HG03457 (cell line): ENCODE results near the gene MCCD1.

Experiments
- ATAC-seq: cut with Tn5 transposase; IDR thresholded peaks from one replicate; pipeline ENCODE4 v1.9.1; 2021; ENCODE audit warnings: moderate number of reproducible peaks; ENCODE audit not compliant: unreplicated experiment

MCCD1 gene

GRCh38 chr6:31568537-31568961, 39.8 kb downstream of the MCCD1 start:
- ATAC-seq = peak; percentile 51

DNA sequence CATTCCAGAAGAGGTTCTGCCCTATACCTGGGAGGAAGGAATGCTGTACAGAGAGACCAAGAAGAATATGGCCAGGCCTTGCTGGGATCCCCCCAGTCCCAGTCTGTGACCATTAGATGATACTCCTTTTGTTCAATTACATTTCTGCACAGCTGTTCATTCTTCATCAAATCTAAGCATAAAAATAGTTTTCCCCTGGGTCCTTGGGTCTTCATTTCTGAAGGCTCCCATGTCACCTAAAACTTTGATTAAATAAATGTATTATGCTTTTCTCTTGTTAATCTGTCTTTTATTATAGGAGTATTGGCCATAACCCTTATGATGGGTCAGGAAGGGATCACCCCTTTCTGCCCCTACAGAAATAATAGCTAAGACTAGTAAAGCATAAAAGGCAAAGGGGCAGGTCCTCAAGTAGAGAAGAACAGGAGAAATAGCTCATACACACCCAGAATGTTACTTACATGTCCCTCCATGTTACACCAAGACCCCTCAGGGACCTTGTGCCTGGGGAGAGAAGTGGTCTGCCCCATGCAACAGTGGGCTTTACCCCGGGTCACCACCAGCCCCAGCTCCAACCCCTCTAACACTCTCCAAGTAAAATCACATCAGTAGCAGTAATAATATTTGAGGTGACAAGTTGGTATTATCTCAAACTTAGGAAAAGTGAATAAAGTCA, 41.2 kb downstream of the MCCD1 start:
- ATAC-seq = no peak

GRCh38 chr6:31572041-31572911, 43.5 kb downstream of the MCCD1 start, which contains the start of gene LTA:
Gene LTA (plus strand): TSS chr6:31572289. CDS start chr6:31572743, 454 bp downstream.
- ATAC-seq = no peak

- ATAC-seq = no peak
Observed at GRCh38 chr6:31573239-31574105, 44.7 kb downstream of the MCCD1 start.

DNA sequence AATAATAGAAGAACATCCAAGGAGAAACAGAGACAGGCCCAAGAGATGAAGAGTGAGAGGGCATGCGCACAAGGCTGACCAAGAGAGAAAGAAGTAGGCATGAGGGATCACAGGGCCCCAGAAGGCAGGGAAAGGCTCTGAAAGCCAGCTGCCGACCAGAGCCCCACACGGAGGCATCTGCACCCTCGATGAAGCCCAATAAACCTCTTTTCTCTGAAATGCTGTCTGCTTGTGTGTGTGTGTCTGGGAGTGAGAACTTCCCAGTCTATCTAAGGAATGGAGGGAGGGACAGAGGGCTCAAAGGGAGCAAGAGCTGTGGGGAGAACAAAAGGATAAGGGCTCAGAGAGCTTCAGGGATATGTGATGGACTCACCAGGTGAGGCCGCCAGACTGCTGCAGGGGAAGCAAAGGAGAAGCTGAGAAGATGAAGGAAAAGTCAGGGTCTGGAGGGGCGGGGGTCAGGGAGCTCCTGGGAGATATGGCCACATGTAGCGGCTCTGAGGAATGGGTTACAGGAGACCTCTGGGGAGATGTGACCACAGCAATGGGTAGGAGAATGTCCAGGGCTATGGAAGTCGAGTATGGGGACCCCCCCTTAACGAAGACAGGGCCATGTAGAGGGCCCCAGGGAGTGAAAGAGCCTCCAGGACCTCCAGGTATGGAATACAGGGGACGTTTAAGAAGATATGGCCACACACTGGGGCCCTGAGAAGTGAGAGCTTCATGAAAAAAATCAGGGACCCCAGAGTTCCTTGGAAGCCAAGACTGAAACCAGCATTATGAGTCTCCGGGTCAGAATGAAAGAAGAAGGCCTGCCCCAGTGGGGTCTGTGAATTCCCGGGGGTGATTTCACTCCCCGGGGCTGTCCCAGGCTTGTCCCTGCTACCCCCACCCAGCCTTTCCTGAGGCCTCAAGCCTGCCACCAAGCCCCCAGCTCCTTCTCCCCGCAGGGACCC, 45.6 kb downstream of the MCCD1 start:
- no peak for ATAC-seq

DNA sequence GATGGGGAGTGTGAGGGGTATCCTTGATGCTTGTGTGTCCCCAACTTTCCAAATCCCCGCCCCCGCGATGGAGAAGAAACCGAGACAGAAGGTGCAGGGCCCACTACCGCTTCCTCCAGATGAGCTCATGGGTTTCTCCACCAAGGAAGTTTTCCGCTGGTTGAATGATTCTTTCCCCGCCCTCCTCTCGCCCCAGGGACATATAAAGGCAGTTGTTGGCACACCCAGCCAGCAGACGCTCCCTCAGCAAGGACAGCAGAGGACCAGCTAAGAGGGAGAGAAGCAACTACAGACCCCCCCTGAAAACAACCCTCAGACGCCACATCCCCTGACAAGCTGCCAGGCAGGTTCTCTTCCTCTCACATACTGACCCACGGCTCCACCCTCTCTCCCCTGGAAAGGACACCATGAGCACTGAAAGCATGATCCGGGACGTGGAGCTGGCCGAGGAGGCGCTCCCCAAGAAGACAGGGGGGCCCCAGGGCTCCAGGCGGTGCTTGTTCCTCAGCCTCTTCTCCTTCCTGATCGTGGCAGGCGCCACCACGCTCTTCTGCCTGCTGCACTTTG, 46.7 kb downstream of the MCCD1 start, which contains the start of gene TNF:
Gene TNF (plus strand): TSS at position 231 of the 567 bp plus-strand sequence. CDS start 177 bp downstream, at position 408.
- no peak for ATAC-seq

DNA sequence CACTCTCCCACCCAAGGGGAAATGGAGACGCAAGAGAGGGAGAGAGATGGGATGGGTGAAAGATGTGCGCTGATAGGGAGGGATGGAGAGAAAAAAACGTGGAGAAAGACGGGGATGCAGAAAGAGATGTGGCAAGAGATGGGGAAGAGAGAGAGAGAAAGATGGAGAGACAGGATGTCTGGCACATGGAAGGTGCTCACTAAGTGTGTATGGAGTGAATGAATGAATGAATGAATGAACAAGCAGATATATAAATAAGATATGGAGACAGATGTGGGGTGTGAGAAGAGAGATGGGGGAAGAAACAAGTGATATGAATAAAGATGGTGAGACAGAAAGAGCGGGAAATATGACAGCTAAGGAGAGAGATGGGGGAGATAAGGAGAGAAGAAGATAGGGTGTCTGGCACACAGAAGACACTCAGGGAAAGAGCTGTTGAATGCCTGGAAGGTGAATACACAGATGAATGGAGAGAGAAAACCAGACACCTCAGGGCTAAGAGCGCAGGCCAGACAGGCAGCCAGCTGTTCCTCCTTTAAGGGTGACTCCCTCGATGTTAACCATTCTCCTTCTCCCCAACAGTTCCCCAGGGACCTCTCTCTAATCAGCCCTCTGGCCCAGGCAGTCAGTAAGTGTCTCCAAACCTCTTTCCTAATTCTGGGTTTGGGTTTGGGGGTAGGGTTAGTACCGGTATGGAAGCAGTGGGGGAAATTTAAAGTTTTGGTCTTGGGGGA, 47.4 kb downstream of the MCCD1 start:
- ATAC-seq = no peak

- no peak for ATAC-seq
Observed at GRCh38 chr6:31576897-31577578, 48.3 kb downstream of the MCCD1 start.

DNA sequence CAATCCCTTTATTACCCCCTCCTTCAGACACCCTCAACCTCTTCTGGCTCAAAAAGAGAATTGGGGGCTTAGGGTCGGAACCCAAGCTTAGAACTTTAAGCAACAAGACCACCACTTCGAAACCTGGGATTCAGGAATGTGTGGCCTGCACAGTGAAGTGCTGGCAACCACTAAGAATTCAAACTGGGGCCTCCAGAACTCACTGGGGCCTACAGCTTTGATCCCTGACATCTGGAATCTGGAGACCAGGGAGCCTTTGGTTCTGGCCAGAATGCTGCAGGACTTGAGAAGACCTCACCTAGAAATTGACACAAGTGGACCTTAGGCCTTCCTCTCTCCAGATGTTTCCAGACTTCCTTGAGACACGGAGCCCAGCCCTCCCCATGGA, 48.8 kb downstream of the MCCD1 start:
- ATAC-seq = no peak

DNA sequence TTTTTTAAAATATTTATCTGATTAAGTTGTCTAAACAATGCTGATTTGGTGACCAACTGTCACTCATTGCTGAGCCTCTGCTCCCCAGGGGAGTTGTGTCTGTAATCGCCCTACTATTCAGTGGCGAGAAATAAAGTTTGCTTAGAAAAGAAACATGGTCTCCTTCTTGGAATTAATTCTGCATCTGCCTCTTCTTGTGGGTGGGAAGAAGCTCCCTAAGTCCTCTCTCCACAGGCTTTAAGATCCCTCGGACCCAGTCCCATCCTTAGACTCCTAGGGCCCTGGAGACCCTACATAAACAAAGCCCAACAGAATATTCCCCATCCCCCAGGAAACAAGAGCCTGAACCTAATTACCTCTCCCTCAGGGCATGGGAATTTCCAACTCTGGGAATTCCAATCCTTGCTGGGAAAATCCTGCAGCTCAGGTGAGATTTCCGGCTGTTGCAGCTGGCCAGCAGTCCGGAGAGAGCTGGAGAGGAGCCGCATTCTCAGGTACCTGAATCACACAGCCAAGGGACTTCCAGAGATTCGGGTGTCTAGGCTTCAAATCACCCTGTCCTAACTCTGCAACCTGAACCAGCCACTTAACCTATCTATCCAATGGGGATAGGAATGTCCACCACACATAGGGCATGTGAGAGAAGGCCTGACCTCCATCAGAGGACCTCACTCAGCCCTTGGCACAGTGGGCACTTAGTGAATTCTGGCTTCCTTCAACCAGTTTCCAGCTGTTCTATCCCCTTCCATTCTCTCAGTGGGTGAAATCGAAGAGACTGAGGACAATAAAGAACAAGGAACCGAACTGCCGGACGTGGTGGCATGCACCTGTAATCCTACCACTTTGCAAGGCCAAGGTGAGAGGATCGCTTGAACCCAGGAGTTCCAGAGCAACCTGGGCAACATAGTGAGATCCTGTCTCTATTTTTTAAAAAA, 49.7 kb downstream of the MCCD1 start:
- no peak for ATAC-seq

GRCh38 chr6:31579119-31579505, 50.4 kb downstream of the MCCD1 start:
- no peak for ATAC-seq
